G401.6 (cell line): ENCODE data around the gene LMNA.

Experiments
- FAIRE-seq: peaks from 2 replicates; lab custom pipeline; 2012; peaks lifted over from hg19 to GRCh38; lab: Jason Lieb, UNC

The LMNA gene

GRCh38 chr1:156082309-156083091, 32.0 kb upstream of the LMNA start, which contains the start of gene MEX3A:
MEX3A (minus strand) TSS chr1:156082465; CDS start chr1:156081998, 467 bp downstream.
- FAIRE-seq = peak; percentile 67

GRCh38 chr1:156083800-156084790, 30.4 kb upstream of the LMNA start:
- FAIRE-seq = no peak

- no peak for FAIRE-seq
Measured at GRCh38 chr1:156086256-156086662, 28.3 kb upstream of the LMNA start.

GRCh38 chr1:156089704-156090103, 24.8 kb upstream of the LMNA start:
- FAIRE-seq = no peak

GRCh38 chr1:156090138-156090839, 24.2 kb upstream of the LMNA start:
- FAIRE-seq = no peak

GRCh38 chr1:156090840-156091188, 23.7 kb upstream of the LMNA start:
- FAIRE-seq = peak; percentile 69

- FAIRE-seq = no peak
Measured at GRCh38 chr1:156091610-156092009, 22.9 kb upstream of the LMNA start.

GRCh38 chr1:156095906-156096508, 18.5 kb upstream of the LMNA start:
- no peak for FAIRE-seq

GRCh38 chr1:156096640-156097391, 17.7 kb upstream of the LMNA start:
- no peak for FAIRE-seq

- FAIRE-seq = no peak
Measured at GRCh38 chr1:156097499-156098178, 16.9 kb upstream of the LMNA start.

GRCh38 chr1:156098784-156099183, 15.7 kb upstream of the LMNA start:
- FAIRE-seq = no peak

- no peak for FAIRE-seq
Measured at GRCh38 chr1:156099282-156099681, 15.2 kb upstream of the LMNA start.

- no peak for FAIRE-seq
Measured at GRCh38 chr1:156100205-156100995, 14.1 kb upstream of the LMNA start.

- no peak for FAIRE-seq
Measured at GRCh38 chr1:156101880-156102279, 12.6 kb upstream of the LMNA start.

- no peak for FAIRE-seq
Measured at GRCh38 chr1:156102633-156103511, 11.6 kb upstream of the LMNA start.

GRCh38 chr1:156103521-156103947, 11.0 kb upstream of the LMNA start:
- no peak for FAIRE-seq

- FAIRE-seq = peak; percentile 75
Measured at GRCh38 chr1:156104065-156104810, 10.3 kb upstream of the LMNA start.
